K562 (cell line): ENCODE measurements around the gene THUMPD1. TPM values are rescaled to one million over a fixed set of nuclear protein-coding genes. Genes with fewer than 3 reads are reported as not detected.

Experiments used
- COPS2 ChIP-seq: fragments of 450-650 bp; conservative IDR thresholded peaks from 2 replicates; pipeline ENCODE4 v1.6.1; 2016; ENCODE audit warnings: mild to moderate bottlenecking, moderate library complexity
- CTCFL ChIP-seq: IDR thresholded peaks from 2 replicates; pipeline ENCODE4 v1.6.1; 2011; ENCODE audit warnings: borderline replicate concordance, low read depth, mild to moderate bottlenecking, moderate library complexity, low read length; ENCODE audit not compliant: insufficient read depth, poor library complexity, severe bottlenecking
- EP300 ChIP-seq: IDR thresholded peaks from 2 replicates; pipeline ENCODE4 v1.6.1; 2012; ENCODE audit warnings: low read length, improper control_type of control experiment
- HMG20A ChIP-seq: fragments of 450-650 bp; formaldehyde crosslinking; conservative IDR thresholded peaks from 2 replicates; pipeline ENCODE4 v1.4.0; 2020; ENCODE audit warnings: mild to moderate bottlenecking, mixed read lengths
- KDM4B ChIP-seq, 2 experiments: fragments of 450-650 bp in 1 of 2; sonication (generic) in 1 of 2; IDR thresholded peaks; 2 replicates each; pipeline ENCODE4 v1.6.1; 2016 to 2017; ENCODE audit warnings: borderline replicate concordance in 2 of 2, antibody characterized with exemption in 1 of 2, low read depth in 1 of 2, mild to moderate bottlenecking in 1 of 2
- NFE2L1 ChIP-seq: fragments of 450-650 bp; IDR thresholded peaks from 2 replicates; pipeline ENCODE4 v1.6.1; 2016; ENCODE audit warnings: missing genetic modification characterization, low read depth, mild to moderate bottlenecking, missing compliant biosample characterization, moderate library complexity, borderline replicate concordance
- PYGO2 ChIP-seq: fragments of 450-650 bp; IDR thresholded peaks from 2 replicates; pipeline ENCODE4 v1.6.1; 2016; ENCODE audit warnings: mild to moderate bottlenecking, missing genetic modification characterization, moderate library complexity, missing compliant biosample characterization
- RBM22 ChIP-seq: fragments of 200-400 bp; formaldehyde crosslinking; IDR thresholded peaks from 2 replicates; pipeline ENCODE4 v1.6.1; 2018; ENCODE audit warnings: low read length, low read depth; ENCODE audit not compliant: poor library complexity, severe bottlenecking
- RBM25 ChIP-seq: fragments of 200-400 bp; formaldehyde crosslinking; IDR thresholded peaks from 2 replicates; pipeline ENCODE4 v1.6.1; 2018; ENCODE audit warnings: low read length, low read depth, moderate library complexity; ENCODE audit not compliant: severe bottlenecking
- TAF7 ChIP-seq: fragments of 450-650 bp; IDR thresholded peaks from 2 replicates; pipeline ENCODE4 v1.6.1; 2016; ENCODE audit warnings: missing genetic modification characterization, missing compliant biosample characterization
- ZNF398 ChIP-seq: fragments of 250-450 bp; sonication (Bioruptor Pico); IDR thresholded peaks from 2 replicates; pipeline ENCODE4 v1.8.0; 2021; ENCODE audit warnings: moderate library complexity, mild to moderate bottlenecking, inconsistent platforms
- ZNF764 ChIP-seq: fragments of 250-450 bp; sonication (Bioruptor Pico); IDR thresholded peaks from 2 replicates; pipeline ENCODE4 v1.4.0; 2020; ENCODE audit warnings: low read depth, mild to moderate bottlenecking, moderate library complexity
- polyA plus RNA-seq, 8 experiments: library from polyadenylated mRNA; depleted of rRNA in 4 of 8; stranded (reverse) in 5 of 8; unstranded in 3 of 8; fragments of >200 nt; fragmentation: Nextera tagmentation in 2 of 8; fragmentation: Illumina TruSeq in 1 of 8; extraction: Ambion mirVana in 2 of 8; extraction: Trizol in 1 of 8; gene quantifications; 2 replicates each; pipeline versions ENCODE4 v1.2.1 to v1.2.3, GENCODE V29; 2011 to 2014; ENCODE audit warnings: inconsistent platforms in 1 of 8, missing spikeins in 1 of 8
- total RNA-seq, 7 experiments: library from RNA; depleted of rRNA in 6 of 7; stranded (reverse); fragments of >200 nt in 6 of 7; fragmentation: Illumina TruSeq in 2 of 7; extraction: Trizol in 2 of 7; gene quantifications; 2 replicates each; pipeline versions ENCODE4 v1.2.1 to v1.2.3, GENCODE V29; 2011 to 2021; ENCODE audit warnings: low replicate concordance in 1 of 7
- TF ChIP-seq, protein P1 (sequence below), 3 experiments: IDR thresholded peaks in 2 of 3; conservative IDR thresholded peaks in 1 of 3; 2 replicates each; pipeline ENCODE4 v1.5.1; 2011 to 2012; ENCODE audit warnings: low read length in 3 of 3, mild to moderate bottlenecking in 3 of 3, control low read depth in 2 of 3, improper control_type of control experiment in 1 of 3, inconsistent platforms in 1 of 3, low read depth in 1 of 3, mixed read lengths in 1 of 3, moderate library complexity in 1 of 3; ENCODE audit not compliant: insufficient read depth in 2 of 3
- TF ChIP-seq, protein P2 (sequence below), 2 experiments: fragments of 150-350 bp in 1 of 2; IDR thresholded peaks; 2 replicates each; pipeline ENCODE4 v1.6.1; 2012 to 2016; ENCODE audit warnings: low read depth in 2 of 2, low read length in 2 of 2, mild to moderate bottlenecking in 1 of 2, moderate library complexity in 1 of 2

The THUMPD1 gene
- total and polyA plus RNA-seq, 9 of the 15 experiments (the other 6 are each of a cell fraction or from before 2014, with no cell fraction given) = 37.8 to 101 (median 56.8) TPM

DNA sequence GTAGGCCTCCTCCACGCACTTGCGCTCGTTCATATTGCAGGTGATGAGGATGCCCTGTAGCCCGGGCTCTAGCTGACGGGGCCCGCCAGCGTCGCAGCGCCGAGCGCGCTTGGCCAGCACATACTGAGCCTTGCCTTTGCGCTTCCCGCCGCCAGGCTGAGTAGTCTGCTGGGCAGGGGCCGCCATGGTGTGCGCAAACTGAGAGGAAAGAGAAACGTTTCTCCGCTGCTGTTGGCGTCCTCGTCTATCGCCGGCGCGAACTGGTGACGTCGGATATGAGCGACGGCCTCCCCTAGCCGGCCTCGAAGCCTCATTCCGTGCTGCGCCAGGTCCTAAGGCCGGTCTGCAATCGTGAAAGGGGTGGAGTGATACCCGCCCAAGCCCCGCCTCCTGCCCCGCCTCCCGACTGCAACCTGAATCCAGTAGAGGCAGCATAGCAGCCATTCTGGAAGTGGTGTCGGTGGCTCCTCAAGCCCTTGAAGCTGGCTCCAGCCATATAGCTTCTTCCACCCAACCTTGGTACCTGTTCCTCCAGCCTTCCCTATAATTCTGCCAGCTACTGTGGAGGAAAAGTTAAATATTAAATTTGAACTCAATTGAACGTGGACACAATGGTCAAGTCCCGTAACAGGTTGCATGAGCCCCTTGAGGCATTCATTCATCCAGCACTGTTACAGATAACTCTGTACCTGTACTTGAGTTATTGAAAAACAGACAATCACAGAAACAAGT lies at the start of gene THUMPD1 (continued):
- TF ChIP-seq CTCFL (peak; percentile 69), RBM22 (peak; percentile 96), KDM4B (IDR thresholded peaks at IDR 0.05; ENCODE audit: borderline replicate concordance in 2 of 2, low read depth in 1 of 2) (peak in 1 of 2 experiments; percentile 73; a peak in 1 of 4 replicates), TAF7 (peak; percentile 79), PYGO2 (tag) (no peak), RBM25 (no peak), EP300 (peak; percentile 35; the same call in 1 of the 2 replicates), COPS2 (no peak), NFE2L1 (tag) (no peak), ZNF764 (0 out of 2 replicates have a peak, but pooled peaks have one; percentile 50), HMG20A (CRISPR knock-in tag) (no peak), ZNF398 (CRISPR knock-in tag) (no peak)
- TF ChIP-seq, protein P1, sequence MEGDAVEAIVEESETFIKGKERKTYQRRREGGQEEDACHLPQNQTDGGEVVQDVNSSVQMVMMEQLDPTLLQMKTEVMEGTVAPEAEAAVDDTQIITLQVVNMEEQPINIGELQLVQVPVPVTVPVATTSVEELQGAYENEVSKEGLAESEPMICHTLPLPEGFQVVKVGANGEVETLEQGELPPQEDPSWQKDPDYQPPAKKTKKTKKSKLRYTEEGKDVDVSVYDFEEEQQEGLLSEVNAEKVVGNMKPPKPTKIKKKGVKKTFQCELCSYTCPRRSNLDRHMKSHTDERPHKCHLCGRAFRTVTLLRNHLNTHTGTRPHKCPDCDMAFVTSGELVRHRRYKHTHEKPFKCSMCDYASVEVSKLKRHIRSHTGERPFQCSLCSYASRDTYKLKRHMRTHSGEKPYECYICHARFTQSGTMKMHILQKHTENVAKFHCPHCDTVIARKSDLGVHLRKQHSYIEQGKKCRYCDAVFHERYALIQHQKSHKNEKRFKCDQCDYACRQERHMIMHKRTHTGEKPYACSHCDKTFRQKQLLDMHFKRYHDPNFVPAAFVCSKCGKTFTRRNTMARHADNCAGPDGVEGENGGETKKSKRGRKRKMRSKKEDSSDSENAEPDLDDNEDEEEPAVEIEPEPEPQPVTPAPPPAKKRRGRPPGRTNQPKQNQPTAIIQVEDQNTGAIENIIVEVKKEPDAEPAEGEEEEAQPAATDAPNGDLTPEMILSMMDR (IDR thresholded peaks at IDR 0.05 in 2 of 3, conservative IDR thresholded peaks at IDR 0.05 in 1 of 3; ENCODE audit: insufficient read depth in 2 of 3, low read depth in 1 of 3, low read length in 3 of 3) = peak; percentile 30 to 43 (median 40); a peak in 3 of 6 replicates
- TF ChIP-seq, protein P2, sequence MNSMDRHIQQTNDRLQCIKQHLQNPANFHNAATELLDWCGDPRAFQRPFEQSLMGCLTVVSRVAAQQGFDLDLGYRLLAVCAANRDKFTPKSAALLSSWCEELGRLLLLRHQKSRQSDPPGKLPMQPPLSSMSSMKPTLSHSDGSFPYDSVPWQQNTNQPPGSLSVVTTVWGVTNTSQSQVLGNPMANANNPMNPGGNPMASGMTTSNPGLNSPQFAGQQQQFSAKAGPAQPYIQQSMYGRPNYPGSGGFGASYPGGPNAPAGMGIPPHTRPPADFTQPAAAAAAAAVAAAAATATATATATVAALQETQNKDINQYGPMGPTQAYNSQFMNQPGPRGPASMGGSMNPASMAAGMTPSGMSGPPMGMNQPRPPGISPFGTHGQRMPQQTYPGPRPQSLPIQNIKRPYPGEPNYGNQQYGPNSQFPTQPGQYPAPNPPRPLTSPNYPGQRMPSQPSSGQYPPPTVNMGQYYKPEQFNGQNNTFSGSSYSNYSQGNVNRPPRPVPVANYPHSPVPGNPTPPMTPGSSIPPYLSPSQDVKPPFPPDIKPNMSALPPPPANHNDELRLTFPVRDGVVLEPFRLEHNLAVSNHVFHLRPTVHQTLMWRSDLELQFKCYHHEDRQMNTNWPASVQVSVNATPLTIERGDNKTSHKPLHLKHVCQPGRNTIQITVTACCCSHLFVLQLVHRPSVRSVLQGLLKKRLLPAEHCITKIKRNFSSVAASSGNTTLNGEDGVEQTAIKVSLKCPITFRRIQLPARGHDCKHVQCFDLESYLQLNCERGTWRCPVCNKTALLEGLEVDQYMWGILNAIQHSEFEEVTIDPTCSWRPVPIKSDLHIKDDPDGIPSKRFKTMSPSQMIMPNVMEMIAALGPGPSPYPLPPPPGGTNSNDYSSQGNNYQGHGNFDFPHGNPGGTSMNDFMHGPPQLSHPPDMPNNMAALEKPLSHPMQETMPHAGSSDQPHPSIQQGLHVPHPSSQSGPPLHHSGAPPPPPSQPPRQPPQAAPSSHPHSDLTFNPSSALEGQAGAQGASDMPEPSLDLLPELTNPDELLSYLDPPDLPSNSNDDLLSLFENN (IDR thresholded peaks at IDR 0.05; ENCODE audit: low read depth in 2 of 2, low read length in 2 of 2) = peak in 1 of 2 experiments; percentile 53; a peak in 1 of 4 replicates
